Naive thymus-derived CD4-positive, alpha-beta T cell (primary cell): ENCODE measurements around the gene KIF5B. TPM values are rescaled to one million over a fixed set of nuclear protein-coding genes. Genes with fewer than 3 reads are reported as not detected.

Source experiments
- ATAC-seq: fragments of 150-1000 bp; cut with Tn5 transposase; 2 replicates; pipeline ENCODE4 v1.10.0; 2021; ENCODE audit warnings: mild to moderate bottlenecking, moderate library complexity
- CTCF ChIA-PET: fragments of 350-600 bp; sonication (Branson Sonifier 250); formaldehyde crosslinking; loops from one replicate; lab custom pipeline; 2021; ENCODE audit warnings: antibody characterized with exemption; lab: Charles Lee
- POLR2A ChIA-PET: fragments of 350-600 bp; sonication (Branson Sonifier 250); formaldehyde crosslinking; loops from one replicate; lab custom pipeline; 2021; ENCODE audit warnings: antibody characterized with exemption, inconsistent platforms; lab: Charles Lee
- DNase-seq, 9 donors: peaks; one replicate each; pipeline versions ENCODE4 v3.0.0 to v3.0.0-alpha.2; 2020 to 2022; ENCODE audit warnings: mixed read lengths in 1 of 9
- H3K27ac ChIP-seq: one replicate; pipeline ENCODE4 v1.7.0; 2013; ENCODE audit warnings: mild to moderate bottlenecking, low read depth, low read length, moderate library complexity
- H3K27me3 ChIP-seq, 2 donors: one replicate each; pipeline ENCODE4 v1.7.0; 2013; ENCODE audit warnings: low read length in 2 of 2, mild to moderate bottlenecking in 2 of 2, moderate library complexity in 2 of 2; ENCODE audit not compliant: control insufficient read depth in 2 of 2, insufficient read depth in 2 of 2
- H3K36me3 ChIP-seq, 3 experiments: 1 replicate in 2 of 3; 2 replicates in 1 of 3; pipeline ENCODE4 v1.7.0; 2013; ENCODE audit warnings: low read length in 3 of 3, mild to moderate bottlenecking in 3 of 3, moderate library complexity in 1 of 3; ENCODE audit not compliant: insufficient read depth in 3 of 3, control insufficient read depth in 2 of 3
- H3K4me1 ChIP-seq, 2 donors: one replicate each; pipeline ENCODE4 v1.7.0; 2013; ENCODE audit warnings: low read length in 2 of 2, mild to moderate bottlenecking in 2 of 2, moderate library complexity in 1 of 2; ENCODE audit not compliant: control insufficient read depth in 2 of 2, insufficient read depth in 2 of 2
- H3K4me3 ChIP-seq: 2 replicates; pipeline ENCODE4 v1.7.0; 2013; ENCODE audit warnings: mild to moderate bottlenecking, low read length
- H3K9me3 ChIP-seq, 3 experiments: 1 replicate in 2 of 3; 2 replicates in 1 of 3; pipeline ENCODE4 v1.7.0; 2013; ENCODE audit warnings: low read length in 3 of 3; ENCODE audit not compliant: control insufficient read depth in 2 of 3
- H3K27ac Mint-ChIP-seq, 9 donors: one replicate each; pipeline ENCODE4 v1.8.0; 2020 to 2022; ENCODE audit warnings: mixed read lengths in 9 of 9, mild to moderate bottlenecking in 8 of 9, moderate library complexity in 5 of 9, inconsistent platforms in 2 of 9
- H3K27me3 Mint-ChIP-seq, 5 donors: one replicate each; pipeline ENCODE4 v1.8.0; 2021 to 2022; ENCODE audit warnings: mixed read lengths in 5 of 5, mild to moderate bottlenecking in 1 of 5
- H3K36me3 Mint-ChIP-seq, 5 donors: one replicate each; pipeline ENCODE4 v1.8.0; 2020 to 2022; ENCODE audit warnings: mixed read lengths in 5 of 5, mild to moderate bottlenecking in 3 of 5, inconsistent platforms in 1 of 5
- H3K4me1 Mint-ChIP-seq, 7 donors: one replicate each; pipeline ENCODE4 v1.8.0; 2020 to 2022; ENCODE audit warnings: mixed read lengths in 7 of 7, mild to moderate bottlenecking in 3 of 7, inconsistent platforms in 1 of 7
- H3K4me3 Mint-ChIP-seq, 10 donors: one replicate each; pipeline ENCODE4 v1.8.0; 2020 to 2022; ENCODE audit warnings: mild to moderate bottlenecking in 10 of 10, mixed read lengths in 10 of 10, moderate library complexity in 6 of 10, inconsistent platforms in 2 of 10
- H3K9me3 Mint-ChIP-seq, 11 donors: one replicate each; pipeline ENCODE4 v1.8.0; 2020 to 2022; ENCODE audit warnings: mixed read lengths in 11 of 11, mild to moderate bottlenecking in 4 of 11, inconsistent platforms in 1 of 11, moderate library complexity in 1 of 11
- intact Hi-C, 2 donors: fragments of 100-400 bp; cut with micrococcal nuclease; formaldehyde crosslinking; loops; one replicate each; pipeline ENCODE4 v1.15.1; 2023
- polyA plus RNA-seq, 2 donors: library from polyadenylated mRNA; unstranded; fragments of 300-500 nt; fragmentation: Illumina TruSeq; gene quantifications; one replicate each; pipeline ENCODE4 v1.2.3, GENCODE V29; 2021
- total RNA-seq, 6 experiments: library from RNA in 5 of 6; stranded (reverse) in 5 of 6; gene quantifications; 1 replicate in 5 of 6; 2 replicates in 1 of 6; pipeline ENCODE4 v1.2.3 and lab custom pipeline; 2021 to 2026

Gene KIF5B
- total and polyA plus RNA-seq, 7 experiments from 2014 or later: 19.7 to 66.0 (median 44.4) TPM

- Mint-ChIP-seq H3K4me1 (peaks cover 5 to 11% (median 9%) of the 10 kb centered on the region in 7 donors), H3K27ac (no peak overlapping the region), H3K4me3 (no peak overlapping the region), H3K9me3 (peaks cover 0 to 2% (median 0%) of the 10 kb centered on the region in 11 donors), H3K27me3 (peaks cover 0 to 9% (median 0%) of the 10 kb centered on the region in 5 donors), H3K36me3 (no peaks in the 10 kb centered on the region)
- ChIA-PET CTCF (no interaction called here), POLR2A (no interaction called here)
- H3K4me1 ChIP-seq: peaks cover 0 to 8% of the 10 kb centered on the region in 2 donors
- H3K36me3 ChIP-seq: no peaks in the 10 kb centered on the region
- no peak overlapping the region for H3K4me3 ChIP-seq
- ATAC-seq: no peak
- intact Hi-C loops: no loop called here
- H3K27me3 ChIP-seq: no peaks in the 10 kb centered on the region
- DNase-seq: no peak
- H3K27ac ChIP-seq: no peak overlapping the region
- H3K9me3 ChIP-seq: no peaks in the 10 kb centered on the region
These were observed 5.2 kb upstream of the KIF5B start for GRCh38 chr10:32061440-32061839.

- Histone ChIP-seq H3K27me3 (no peaks in the 10 kb centered on the region), H3K4me1 (peaks cover 0 to 8% of the 10 kb centered on the region in 2 donors), H3K36me3 (peaks cover 0 to 9% (median 0%) of the 10 kb centered on the region in 3 experiments), H3K4me3 (no peak overlapping the region), H3K27ac (no peak overlapping the region), H3K9me3 (no peaks in the 10 kb centered on the region)
- DNase-seq: no peak
- intact Hi-C loops: no loop called here
- CTCF ChIA-PET: no interaction called here
- Mint-ChIP-seq H3K36me3 (peaks cover 0 to 2% (median 0%) of the 10 kb centered on the region in 5 donors), H3K4me3 (no peak overlapping the region), H3K4me1 (peaks cover 6 to 12% (median 12%) of the 10 kb centered on the region in 7 donors), H3K27ac (no peak overlapping the region), H3K9me3 (no peaks in the 10 kb centered on the region), H3K27me3 (peaks cover 0 to 7% (median 0%) of the 10 kb centered on the region in 5 donors)
- no peak for ATAC-seq
- POLR2A ChIA-PET: no interaction called here
These were observed 4.1 kb upstream of the KIF5B start for GRCh38 chr10:32060347-32060746.

- ChIA-PET POLR2A (no interaction called here), CTCF (no interaction called here)
- DNase-seq (no peak), ATAC-seq (no peak)
- no peak overlapping the region for H3K4me3 ChIP-seq
- peaks cover 12 to 21% (median 16%) of the 10 kb centered on the region in 7 donors for H3K4me1 Mint-ChIP-seq
- no peaks in the 10 kb centered on the region for H3K27me3 ChIP-seq
- no peak overlapping the region for H3K27ac Mint-ChIP-seq
- intact Hi-C loops: loop anchor here (5.0 to 10.0 kb wide), 12 partner anchors 47 to 1715 kb away; partner anchors contain the start of genes CCDC7 (in 1 of the 2), MAP3K8 (in 1 of the 2), MTPAP (in 1 of the 2) and ZNF438 (in 1 of the 2)
- H3K4me1 ChIP-seq: peaks cover 0 to 8% of the 10 kb centered on the region in 2 donors
- H3K4me3 Mint-ChIP-seq: peak overlapping the region in 2 of 10 donors; percentile 5 to 35
- H3K27ac ChIP-seq: no peak overlapping the region
- no peaks in the 10 kb centered on the region for H3K9me3 Mint-ChIP-seq
- no peaks in the 10 kb centered on the region for H3K9me3 ChIP-seq
- peaks cover 0 to 5% (median 0%) of the 10 kb centered on the region in 5 donors for H3K27me3 Mint-ChIP-seq
- peaks cover 0 to 5% (median 0%) of the 10 kb centered on the region in 5 donors for H3K36me3 Mint-ChIP-seq
- peaks cover 0 to 9% (median 0%) of the 10 kb centered on the region in 3 experiments for H3K36me3 ChIP-seq
These were observed 3.2 kb upstream of the KIF5B start for GRCh38 chr10:32059472-32059871.

GRCh38 chr10:32057036-32057372 is 779 bp upstream of the KIF5B start:
- CTCF ChIA-PET: interaction anchor here (0.8 kb wide), 1 partner anchor 1078 kb away, joined by 3 read pairs; no protein-coding TSS in a partner anchor
- Mint-ChIP-seq H3K27ac (peak overlapping the region; percentile 90 to 97 (median 93)), H3K36me3 (peaks cover 0 to 7% (median 0%) of the 10 kb centered on the region in 5 donors), H3K4me1 (peaks cover 29 to 45% (median 37%) of the 10 kb centered on the region in 7 donors), H3K4me3 (peak overlapping the region; percentile 94 to 99 (median 96)), H3K27me3 (no peaks in the 10 kb centered on the region), H3K9me3 (no peaks in the 10 kb centered on the region)
- Histone ChIP-seq H3K27me3 (no peaks in the 10 kb centered on the region), H3K9me3 (no peaks in the 10 kb centered on the region), H3K4me1 (peaks cover 21 to 26% of the 10 kb centered on the region in 2 donors), H3K36me3 (peaks cover 0 to 9% (median 0%) of the 10 kb centered on the region in 3 experiments), H3K4me3 (peak overlapping the region; percentile 71), H3K27ac (peak overlapping the region; percentile 83)
- POLR2A ChIA-PET: interaction anchor here (0.6 to 1.4 kb wide), 4 partner anchors 8 to 1067 kb away, joined by 3 to 4 read pairs (median 3); no protein-coding TSS in a partner anchor
- intact Hi-C loops: loop anchor here (2.0 to 10.0 kb wide), 15 partner anchors 45 to 1712 kb away; partner anchors contain the start of genes CCDC7 (in 1 of the 2), ITGB1 (in 1 of the 2), MAP3K8 (in 1 of the 2) and MTPAP (in 1 of the 2)
- no peak for ATAC-seq
- no peak for DNase-seq

GRCh38 chr10:32055478-32056135 is 618 bp downstream of the KIF5B start:
- no peaks in the 10 kb centered on the region for H3K27me3 Mint-ChIP-seq
- ATAC-seq (peak; percentile 72), DNase-seq (peak in 4 of 9 donors; percentile 62 to 67 (median 65))
- Histone ChIP-seq H3K27me3 (no peaks in the 10 kb centered on the region), H3K4me3 (peak overlapping the region; percentile 71), H3K27ac (peak overlapping the region; percentile 83), H3K9me3 (no peaks in the 10 kb centered on the region), H3K36me3 (peaks cover 0 to 9% (median 0%) of the 10 kb centered on the region in 3 experiments), H3K4me1 (peaks cover 34 to 37% of the 10 kb centered on the region in 2 donors)
- H3K27ac Mint-ChIP-seq: peak overlapping the region; percentile 90 to 97 (median 93)
- H3K36me3 Mint-ChIP-seq: peaks cover 0 to 7% (median 0%) of the 10 kb centered on the region in 5 donors
- ChIA-PET CTCF (no interaction called here), POLR2A (interaction anchor here (0.7 to 1.5 kb wide), 5 partner anchors 11 to 1068 kb away, joined by 3 to 4 read pairs (median 3); no protein-coding TSS in a partner anchor)
- H3K4me1 Mint-ChIP-seq: peaks cover 33 to 59% (median 51%) of the 10 kb centered on the region in 7 donors
- intact Hi-C loops: loop anchor here (1.0 to 10.0 kb wide), 22 partner anchors 15 to 1711 kb away; partner anchors contain the start of genes ZNF438 (in 2 of the 2), ARHGAP12 (in 1 of the 2), CCDC7 (in 1 of the 2) and ITGB1 (in 1 of the 2)
- peak overlapping the region; percentile 94 to 99 (median 96) for H3K4me3 Mint-ChIP-seq
- H3K9me3 Mint-ChIP-seq: no peaks in the 10 kb centered on the region

- Histone ChIP-seq H3K27me3 (no peaks in the 10 kb centered on the region), H3K4me1 (peaks cover 49 to 50% of the 10 kb centered on the region in 2 donors), H3K9me3 (no peaks in the 10 kb centered on the region), H3K4me3 (peak overlapping the region; percentile 71), H3K27ac (peak overlapping the region; percentile 83), H3K36me3 (peaks cover 0 to 9% (median 0%) of the 10 kb centered on the region in 3 experiments)
- Mint-ChIP-seq H3K4me3 (peak overlapping the region; percentile 94 to 99 (median 96)), H3K9me3 (no peaks in the 10 kb centered on the region), H3K27me3 (no peaks in the 10 kb centered on the region), H3K36me3 (peaks cover 0 to 9% (median 0%) of the 10 kb centered on the region in 5 donors), H3K27ac (peak overlapping the region in 8 of 9 donors; percentile 34 to 97 (median 90)), H3K4me1 (peaks cover 46 to 75% (median 67%) of the 10 kb centered on the region in 7 donors)
- intact Hi-C loops: loop anchor here (1.0 to 10.0 kb wide), 8 partner anchors 9 to 1709 kb away; partner anchors contain the start of genes MAP3K8 (in 1 of the 2) and MTPAP (in 1 of the 2)
- CTCF ChIA-PET: interaction anchor here (0.6 to 0.7 kb wide), 2 partner anchors 28 to 930 kb away, joined by 3 read pairs; no protein-coding TSS in a partner anchor
- ATAC-seq (no peak), DNase-seq (no peak)
- POLR2A ChIA-PET: interaction anchor here (0.6 to 1.5 kb wide), 3 partner anchors 13 to 292 kb away, joined by 3 to 4 read pairs (median 3); no protein-coding TSS in a partner anchor
These were observed 2.1 kb downstream of the KIF5B start for GRCh38 chr10:32054094-32054493.
